VCaP (cell line): ENCODE results near the gene NCAPG.
A peak's percentile ranks its signal among the peaks of the same experiment; 100 is the strongest.
"Not testable (repeated sequence)": the region's sequence is repeated elsewhere in the genome, so short reads cannot be mapped to it uniquely, and the experiment has no call there.

Experiments used
- H3K27ac ChIP-seq: fragments of 450-650 bp; 2 replicates; pipeline ENCODE4 v1.5.1; 2017
- TF ChIP-seq, protein P1 (sequence below): fragments of 450-650 bp; conservative IDR thresholded peaks from 2 replicates; pipeline ENCODE4 v1.5.1; 2017; ENCODE audit warnings: mild to moderate bottlenecking, moderate library complexity

The NCAPG gene

GRCh38 chr4:17814140-17814539, 3.4 kb downstream of the NCAPG start:
- TF ChIP-seq, protein P1, sequence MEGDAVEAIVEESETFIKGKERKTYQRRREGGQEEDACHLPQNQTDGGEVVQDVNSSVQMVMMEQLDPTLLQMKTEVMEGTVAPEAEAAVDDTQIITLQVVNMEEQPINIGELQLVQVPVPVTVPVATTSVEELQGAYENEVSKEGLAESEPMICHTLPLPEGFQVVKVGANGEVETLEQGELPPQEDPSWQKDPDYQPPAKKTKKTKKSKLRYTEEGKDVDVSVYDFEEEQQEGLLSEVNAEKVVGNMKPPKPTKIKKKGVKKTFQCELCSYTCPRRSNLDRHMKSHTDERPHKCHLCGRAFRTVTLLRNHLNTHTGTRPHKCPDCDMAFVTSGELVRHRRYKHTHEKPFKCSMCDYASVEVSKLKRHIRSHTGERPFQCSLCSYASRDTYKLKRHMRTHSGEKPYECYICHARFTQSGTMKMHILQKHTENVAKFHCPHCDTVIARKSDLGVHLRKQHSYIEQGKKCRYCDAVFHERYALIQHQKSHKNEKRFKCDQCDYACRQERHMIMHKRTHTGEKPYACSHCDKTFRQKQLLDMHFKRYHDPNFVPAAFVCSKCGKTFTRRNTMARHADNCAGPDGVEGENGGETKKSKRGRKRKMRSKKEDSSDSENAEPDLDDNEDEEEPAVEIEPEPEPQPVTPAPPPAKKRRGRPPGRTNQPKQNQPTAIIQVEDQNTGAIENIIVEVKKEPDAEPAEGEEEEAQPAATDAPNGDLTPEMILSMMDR: no peak
- no peak overlapping the region for H3K27ac ChIP-seq

DNA sequence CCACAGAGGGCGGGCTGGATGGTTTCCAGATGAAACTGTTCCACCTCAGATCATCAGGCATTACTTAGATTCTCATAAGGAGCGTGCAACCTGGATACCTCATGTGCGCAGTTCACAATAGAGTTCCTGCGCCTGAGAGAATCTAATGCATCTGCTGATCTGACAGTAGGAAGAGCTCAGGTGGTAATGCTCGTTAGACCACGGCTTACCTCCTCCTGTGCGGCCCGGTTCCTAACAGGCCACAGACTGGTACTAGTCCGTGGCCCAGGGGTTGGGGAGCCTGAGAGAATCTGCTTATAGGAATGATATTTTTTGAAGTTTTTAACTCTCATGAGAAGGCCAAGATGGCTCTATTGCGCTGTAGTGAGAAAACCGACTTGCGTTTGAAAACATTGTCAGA, 5.4 kb downstream of the NCAPG start:
- peak overlapping the region; percentile 18 for H3K27ac ChIP-seq
- TF ChIP-seq, protein P1: no peak

GRCh38 chr4:17817027-17817426, 6.2 kb downstream of the NCAPG start:
- no peak overlapping the region for H3K27ac ChIP-seq
- TF ChIP-seq, protein P1: peak; percentile 75

- H3K27ac ChIP-seq: no peak overlapping the region
- TF ChIP-seq, protein P1: no peak
These were observed 13.3 kb downstream of the NCAPG start for GRCh38 chr4:17823871-17824669.

DNA sequence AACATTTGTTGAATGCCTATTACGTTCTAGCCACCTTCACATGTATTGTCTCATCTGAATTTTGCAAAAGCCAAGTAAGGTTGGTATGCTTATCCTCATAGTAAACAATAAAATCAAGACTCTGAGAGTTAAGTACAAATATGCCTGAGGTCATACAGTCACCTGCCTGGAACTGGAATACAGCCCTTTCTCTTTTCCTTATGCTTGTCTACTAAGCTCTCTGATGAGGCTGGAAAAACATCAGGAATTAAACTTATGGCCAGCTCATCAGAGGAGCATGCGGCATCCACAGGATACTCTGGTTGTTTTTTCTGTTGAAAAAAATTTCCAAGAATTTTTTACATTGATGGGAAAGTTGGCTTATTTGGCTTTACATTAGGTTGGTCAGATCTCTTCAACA, 35.5 kb downstream of the NCAPG start:
- TF ChIP-seq, protein P1: no peak

GRCh38 chr4:17850295-17850694, 39.5 kb downstream of the NCAPG start:
- not testable (repeated sequence) for H3K27ac ChIP-seq

More for the DNA sequence above, 35.5 kb downstream of the NCAPG start:
- H3K27ac ChIP-seq: no peak overlapping the region

- TF ChIP-seq, protein P1: no peak
- H3K27ac ChIP-seq: no peak overlapping the region
These were observed 41.2 kb downstream of the NCAPG start for GRCh38 chr4:17851959-17852358.

DNA sequence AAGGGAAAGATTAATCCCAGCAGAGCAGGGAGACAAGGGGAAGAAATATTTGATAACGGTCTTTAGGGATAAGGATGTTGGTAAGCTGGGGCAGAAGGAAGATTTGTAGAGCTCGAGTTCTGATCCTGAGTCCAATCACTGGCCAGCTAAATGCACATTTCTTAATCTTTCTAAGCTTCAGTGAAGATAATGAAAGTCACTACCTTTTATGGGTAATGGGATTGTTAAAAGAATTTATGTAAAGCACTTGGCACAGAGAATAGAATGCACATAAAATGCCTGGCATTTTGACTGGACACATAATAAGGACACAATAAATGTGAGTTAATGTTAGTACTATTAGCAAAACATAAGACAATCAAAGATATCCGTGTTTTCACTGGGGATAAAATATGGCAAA, 43.3 kb downstream of the NCAPG start:
- no peak overlapping the region for H3K27ac ChIP-seq
- TF ChIP-seq, protein P1: no peak
